RWPE2 (cell line): ENCODE measurements around the gene PARVB.

Source experiments
- ATAC-seq: fragments of 200-7000 bp; cut with Tn5 transposase; 3 replicates; pipeline ENCODE4 v1.9.1; 2021; ENCODE audit warnings: low read depth
- DNase-seq: peaks from one replicate; pipeline ENCODE4 v3.0.0-alpha.2; 2020; ENCODE audit warnings: low spot score
- H3K27ac ChIP-seq: fragments of 450-650 bp; 2 replicates; pipeline ENCODE4 v1.5.1; 2017; ENCODE audit warnings: mild to moderate bottlenecking; ENCODE audit not compliant: poor library complexity, severe bottlenecking
- H3K27me3 ChIP-seq: fragments of 250-450 bp; sonication (Bioruptor Pico); 2 replicates; pipeline ENCODE4 v1.5.1; 2021; ENCODE audit warnings: mild to moderate bottlenecking, moderate library complexity; ENCODE audit not compliant: insufficient read depth, poor library complexity, severe bottlenecking
- H3K36me3 ChIP-seq: fragments of 250-450 bp; sonication (Bioruptor Pico); 2 replicates; pipeline ENCODE4 v1.5.1; 2020; ENCODE audit warnings: low read depth, mild to moderate bottlenecking, moderate library complexity
- H3K4me1 ChIP-seq: fragments of 250-450 bp; sonication (Bioruptor Pico); 2 replicates; pipeline ENCODE4 v1.5.1; 2021; ENCODE audit warnings: mild to moderate bottlenecking, moderate library complexity; ENCODE audit not compliant: insufficient read depth, poor library complexity, severe bottlenecking
- H3K4me3 ChIP-seq: fragments of 250-450 bp; sonication (Bioruptor Pico); 2 replicates; pipeline ENCODE4 v1.5.1; 2021; ENCODE audit warnings: mild to moderate bottlenecking, moderate library complexity; ENCODE audit not compliant: severe bottlenecking
- H3K9me3 ChIP-seq: fragments of 250-450 bp; sonication (Bioruptor Pico); 2 replicates; pipeline ENCODE4 v1.5.1; 2021; ENCODE audit warnings: mild to moderate bottlenecking, moderate library complexity; ENCODE audit not compliant: severe bottlenecking
- TF ChIP-seq, protein P1 (sequence below): fragments of 450-650 bp; IDR thresholded peaks from one replicate; pipeline ENCODE4 v1.5.1; 2017; ENCODE audit warnings: mild to moderate bottlenecking, moderate library complexity; ENCODE audit not compliant: poor library complexity, severe bottlenecking

Gene PARVB

DNA sequence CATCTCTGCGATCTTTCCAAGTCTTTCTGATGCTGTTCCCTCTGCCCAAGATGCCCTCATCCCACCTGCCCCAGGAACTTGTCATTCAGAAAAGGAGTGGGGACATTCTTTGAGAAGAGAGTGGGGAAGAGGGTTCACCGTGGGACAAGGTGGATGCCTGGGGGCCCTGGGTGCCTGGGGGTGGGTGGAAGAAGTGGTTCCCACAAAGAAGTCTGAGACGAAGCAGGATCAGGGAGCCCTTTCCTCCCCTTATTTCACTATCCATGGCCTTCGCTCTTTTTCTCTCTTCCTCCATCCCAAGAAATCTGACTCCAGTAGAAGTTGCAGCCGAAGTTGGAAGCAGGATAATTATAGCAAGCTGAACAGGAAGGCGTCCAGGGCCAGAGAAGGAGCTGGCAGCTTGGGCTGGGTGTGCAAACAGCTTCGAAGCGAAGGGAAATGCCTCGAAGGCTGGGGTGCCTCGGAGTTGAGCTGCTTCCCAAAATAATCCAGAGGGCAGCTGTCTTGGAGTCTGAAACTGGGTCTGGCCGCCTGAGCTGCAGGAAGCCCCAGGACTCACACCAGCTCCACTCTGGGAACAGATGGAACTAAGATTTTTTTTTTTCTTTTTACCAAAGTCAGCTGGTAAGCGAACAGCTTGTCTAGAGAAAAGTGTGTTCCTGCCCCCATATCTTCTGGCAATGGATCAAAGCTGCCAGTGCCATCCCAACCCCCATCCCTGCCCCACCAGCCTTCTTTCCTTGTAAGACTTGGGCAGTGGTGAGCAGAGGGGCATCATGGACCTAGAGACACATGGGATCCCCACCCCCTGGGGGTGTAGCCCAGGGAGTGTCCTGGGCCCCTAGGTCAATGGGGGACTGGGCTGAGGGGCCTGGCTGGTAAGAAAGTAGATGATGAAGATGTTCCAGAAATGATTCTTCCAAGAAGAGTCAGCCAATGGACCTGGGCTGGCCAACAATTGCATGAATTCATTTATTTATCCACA lies 188.1 kb downstream of the PARVB start:
- TF ChIP-seq, protein P1, sequence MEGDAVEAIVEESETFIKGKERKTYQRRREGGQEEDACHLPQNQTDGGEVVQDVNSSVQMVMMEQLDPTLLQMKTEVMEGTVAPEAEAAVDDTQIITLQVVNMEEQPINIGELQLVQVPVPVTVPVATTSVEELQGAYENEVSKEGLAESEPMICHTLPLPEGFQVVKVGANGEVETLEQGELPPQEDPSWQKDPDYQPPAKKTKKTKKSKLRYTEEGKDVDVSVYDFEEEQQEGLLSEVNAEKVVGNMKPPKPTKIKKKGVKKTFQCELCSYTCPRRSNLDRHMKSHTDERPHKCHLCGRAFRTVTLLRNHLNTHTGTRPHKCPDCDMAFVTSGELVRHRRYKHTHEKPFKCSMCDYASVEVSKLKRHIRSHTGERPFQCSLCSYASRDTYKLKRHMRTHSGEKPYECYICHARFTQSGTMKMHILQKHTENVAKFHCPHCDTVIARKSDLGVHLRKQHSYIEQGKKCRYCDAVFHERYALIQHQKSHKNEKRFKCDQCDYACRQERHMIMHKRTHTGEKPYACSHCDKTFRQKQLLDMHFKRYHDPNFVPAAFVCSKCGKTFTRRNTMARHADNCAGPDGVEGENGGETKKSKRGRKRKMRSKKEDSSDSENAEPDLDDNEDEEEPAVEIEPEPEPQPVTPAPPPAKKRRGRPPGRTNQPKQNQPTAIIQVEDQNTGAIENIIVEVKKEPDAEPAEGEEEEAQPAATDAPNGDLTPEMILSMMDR = no peak
- Histone ChIP-seq H3K4me3 (no peak overlapping the region), H3K27ac (no peak overlapping the region), H3K36me3 (no peaks in the 10 kb centered on the region), H3K9me3 (peaks cover 2% of the 10 kb centered on the region), H3K4me1 (no peaks in the 10 kb centered on the region), H3K27me3 (no peaks in the 10 kb centered on the region)
- DNase-seq = no peak
- no peak for ATAC-seq

DNA sequence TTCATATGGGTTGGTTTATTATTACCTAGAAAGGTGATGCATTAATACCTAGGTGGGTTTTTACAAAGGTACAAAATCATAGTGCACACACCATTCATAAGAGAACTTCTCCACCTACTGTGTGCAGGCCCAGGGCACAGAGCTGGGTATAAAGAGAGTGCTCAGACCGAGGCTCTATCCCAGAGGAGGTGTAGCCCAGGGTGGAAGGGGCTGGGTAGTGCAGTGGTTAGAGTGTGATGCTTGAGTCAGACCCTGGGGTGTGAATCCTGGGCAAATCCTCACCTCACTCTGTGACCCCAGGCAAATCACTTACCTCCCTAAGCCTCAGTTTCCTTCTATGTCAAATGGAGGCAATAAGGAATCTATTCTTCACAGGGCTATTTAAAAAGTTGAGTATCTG lies 188.8 kb downstream of the PARVB start:
- no peak overlapping the region for H3K4me3 ChIP-seq
- ATAC-seq (no peak), DNase-seq (no peak)
- no peaks in the 10 kb centered on the region for H3K36me3 ChIP-seq
- H3K27ac ChIP-seq = no peak overlapping the region
- TF ChIP-seq, protein P1 = no peak
- peaks cover 2% of the 10 kb centered on the region for H3K9me3 ChIP-seq
- H3K4me1 ChIP-seq = no peaks in the 10 kb centered on the region
- no peaks in the 10 kb centered on the region for H3K27me3 ChIP-seq

DNA sequence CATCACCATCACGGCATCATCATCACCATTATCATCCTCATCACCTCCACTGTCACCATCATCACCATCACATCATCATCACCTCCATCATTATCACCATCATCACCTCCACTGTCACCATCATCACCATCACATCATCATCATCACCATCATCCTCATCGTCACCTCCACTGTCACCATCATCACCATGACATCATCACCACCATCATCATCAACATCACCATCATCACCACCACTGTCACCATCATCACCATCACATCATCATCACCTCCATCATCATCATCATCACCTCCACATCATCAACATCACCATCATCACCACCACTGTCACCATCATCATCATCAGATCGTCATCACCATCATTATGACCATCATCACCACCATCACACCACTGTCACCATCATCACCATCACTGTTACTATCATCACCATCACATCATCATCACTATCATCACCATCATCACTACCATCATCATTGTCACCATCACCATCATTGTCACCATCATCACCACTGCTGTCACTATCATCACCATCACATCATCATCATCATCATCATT lies 189.5 kb downstream of the PARVB start:
- no peaks in the 10 kb centered on the region for H3K36me3 ChIP-seq
- no peaks in the 10 kb centered on the region for H3K4me1 ChIP-seq
- no peak overlapping the region for H3K4me3 ChIP-seq
- TF ChIP-seq, protein P1 = no peak
- H3K27me3 ChIP-seq = no peaks in the 10 kb centered on the region
- DNase-seq = no peak
- peaks cover 2% of the 10 kb centered on the region for H3K9me3 ChIP-seq
- no peak overlapping the region for H3K27ac ChIP-seq
- ATAC-seq = no peak

DNA sequence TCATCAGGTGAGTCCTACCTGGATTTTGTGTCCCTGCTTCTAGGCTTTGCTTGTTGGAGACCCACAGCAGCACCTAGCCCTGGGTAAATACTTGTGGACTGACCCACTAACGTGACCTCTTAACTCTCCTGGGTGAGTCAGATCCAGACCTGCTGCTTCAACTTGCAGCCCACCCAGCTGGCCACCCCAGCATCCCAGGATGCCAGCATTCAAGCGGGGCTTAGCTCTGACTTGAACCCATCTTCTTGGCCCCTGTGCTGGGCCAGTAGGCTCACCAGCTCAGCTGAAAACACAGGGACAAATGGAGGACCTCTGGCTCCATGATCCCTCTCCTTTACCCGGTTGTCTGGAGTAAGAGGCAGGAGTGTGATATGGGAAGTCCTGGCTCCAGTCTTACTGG lies 190.1 kb downstream of the PARVB start:
- Histone ChIP-seq H3K27ac (no peak overlapping the region), H3K4me1 (no peaks in the 10 kb centered on the region), H3K36me3 (no peaks in the 10 kb centered on the region), H3K9me3 (peaks cover 2% of the 10 kb centered on the region), H3K27me3 (no peaks in the 10 kb centered on the region), H3K4me3 (no peak overlapping the region)
- DNase-seq (no peak), ATAC-seq (no peak)
- TF ChIP-seq, protein P1 = no peak
